H54 (cell line): ENCODE data around the gene SUPT6H.

Experiments
- DNase-seq: peaks from one replicate; pipeline ENCODE4 v3.0.0; 2011; ENCODE audit warnings: low spot score, mixed read lengths; ENCODE audit not compliant: insufficient read length
- FAIRE-seq: peaks from 3 replicates; lab custom pipeline; 2011; peaks lifted over from hg19 to GRCh38; lab: Jason Lieb, UNC
- POLR2A ChIP-seq: IDR thresholded peaks from 2 replicates; pipeline ENCODE4 v1.6.1; 2011; ENCODE audit warnings: low read depth, mild to moderate bottlenecking, low read length

SUPT6H gene

DNA sequence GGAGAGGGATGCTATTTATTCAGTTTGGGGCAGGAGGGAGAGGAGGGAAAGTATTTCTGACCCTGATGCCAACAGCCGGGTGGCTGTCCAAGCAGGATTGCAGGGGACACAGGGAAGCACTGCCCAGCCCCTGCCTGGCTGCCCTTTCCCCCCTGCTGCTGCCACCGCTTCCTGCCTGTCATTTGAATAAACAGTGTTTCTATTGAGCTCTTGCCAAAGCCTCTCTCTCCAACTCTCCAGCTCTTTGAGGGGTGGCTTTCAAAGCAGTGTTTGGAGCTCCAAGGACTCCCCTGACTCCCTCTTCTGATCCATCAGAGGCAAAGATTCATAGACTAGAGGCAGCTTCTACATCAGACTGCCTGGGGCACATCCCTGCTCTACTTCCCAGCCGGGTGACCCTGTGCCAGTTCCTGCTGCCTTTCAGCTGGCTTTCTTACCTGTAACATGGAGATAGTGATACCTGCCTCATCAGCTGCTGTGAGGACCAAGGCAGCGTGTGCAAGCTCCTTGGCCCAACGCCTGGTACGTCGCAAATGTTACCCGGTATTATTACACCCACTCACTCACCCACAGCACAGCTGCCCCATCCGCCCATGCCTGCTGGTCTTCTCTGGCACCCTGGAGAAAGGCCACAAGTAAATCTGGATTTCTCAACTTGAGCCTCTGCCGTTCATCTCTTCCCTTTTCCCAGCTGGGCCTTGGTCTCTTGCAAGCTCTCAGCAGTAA is 40.2 kb downstream of the SUPT6H start:
- no peak for TF ChIP-seq POLR2A
- DNase-seq = no peak
- FAIRE-seq = no peak

DNA sequence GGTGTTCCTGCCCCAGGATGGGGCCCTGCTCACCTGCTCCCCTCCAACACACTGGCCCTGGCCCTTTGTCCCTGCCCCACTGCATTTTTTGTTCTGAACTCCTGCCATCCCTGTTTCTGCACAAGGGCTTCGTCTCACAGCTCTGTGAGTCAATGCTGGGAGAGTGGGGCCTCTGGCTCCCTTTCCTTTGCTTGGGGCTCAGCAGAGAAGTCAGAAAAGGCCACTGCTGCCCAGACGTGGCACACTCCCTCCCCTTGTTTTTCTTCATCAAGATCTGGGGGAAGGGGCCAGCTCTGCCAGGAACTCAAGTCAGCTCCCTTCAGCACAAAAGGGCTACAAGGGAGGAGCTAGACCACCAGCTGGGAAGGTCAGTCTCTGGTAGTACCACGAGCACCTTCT is 40.7 kb downstream of the SUPT6H start:
- DNase-seq (no peak), FAIRE-seq (no peak)
- no peak for TF ChIP-seq POLR2A

DNA sequence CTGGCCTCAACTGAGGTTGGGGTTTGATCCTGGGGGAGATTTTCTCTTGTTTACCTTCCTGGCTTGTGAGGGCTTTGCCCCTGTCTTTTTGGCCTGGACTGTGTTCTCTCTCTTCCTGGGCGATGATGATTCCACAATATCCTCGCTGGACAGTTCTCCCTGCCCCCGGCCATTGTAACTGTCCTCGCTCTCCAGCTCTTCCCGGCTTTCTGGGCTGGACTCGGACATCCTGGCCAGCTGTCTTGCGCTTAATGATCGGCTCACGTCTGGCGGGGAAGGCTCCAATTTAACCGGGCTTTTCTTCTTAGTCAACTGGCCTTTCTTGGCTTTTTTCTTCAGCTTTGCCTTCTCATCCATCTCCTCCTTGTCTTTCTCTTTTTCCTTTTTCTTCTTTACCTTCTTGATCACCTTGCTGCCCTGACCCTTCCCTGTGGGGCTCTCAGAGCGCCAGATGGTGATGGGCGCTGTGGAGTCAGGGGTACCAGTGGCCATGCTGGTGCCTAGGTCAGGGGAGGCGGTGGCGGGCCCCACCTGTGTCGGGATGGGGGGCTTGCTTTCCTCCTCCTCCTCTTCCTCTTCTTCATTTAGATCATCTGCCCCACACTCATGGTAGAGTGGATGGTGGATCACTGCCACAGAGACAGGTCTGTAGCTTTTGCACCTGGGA is 41.7 kb downstream of the SUPT6H start:
- FAIRE-seq (no peak), DNase-seq (no peak)
- TF ChIP-seq POLR2A = no peak

DNA sequence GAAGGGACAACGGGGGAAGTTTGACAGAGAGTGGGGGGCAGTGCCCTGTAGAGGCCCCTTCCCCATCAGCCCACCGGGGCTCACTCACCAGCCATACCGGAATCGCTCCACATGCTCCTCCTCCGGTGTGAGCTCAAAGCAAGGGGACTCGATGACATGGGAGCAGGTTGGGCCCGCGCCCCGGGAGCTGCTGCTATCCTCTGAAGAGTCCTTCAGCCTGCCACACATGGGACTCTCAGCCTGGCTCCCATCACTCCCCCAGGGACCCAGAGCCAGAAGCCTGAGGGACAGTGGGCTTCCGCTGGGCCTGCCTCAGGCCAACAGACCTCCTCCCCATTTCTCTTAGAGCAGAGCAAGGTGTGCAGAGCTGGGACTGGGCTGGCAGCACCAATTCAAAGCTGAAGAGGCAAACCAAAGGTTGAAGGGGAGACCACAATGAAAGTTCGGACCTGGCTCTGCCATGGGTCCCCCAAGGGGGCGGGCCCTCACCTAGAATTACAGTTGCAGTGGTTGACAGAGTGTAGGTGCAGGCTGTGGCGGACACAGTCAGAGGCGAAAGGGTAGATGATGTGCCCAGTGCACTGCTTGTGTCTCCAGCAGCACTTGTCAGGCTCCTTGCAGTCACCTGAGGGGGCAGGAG is 42.3 kb downstream of the SUPT6H start:
- DNase-seq (no peak), FAIRE-seq (no peak)
- TF ChIP-seq POLR2A = no peak

DNA sequence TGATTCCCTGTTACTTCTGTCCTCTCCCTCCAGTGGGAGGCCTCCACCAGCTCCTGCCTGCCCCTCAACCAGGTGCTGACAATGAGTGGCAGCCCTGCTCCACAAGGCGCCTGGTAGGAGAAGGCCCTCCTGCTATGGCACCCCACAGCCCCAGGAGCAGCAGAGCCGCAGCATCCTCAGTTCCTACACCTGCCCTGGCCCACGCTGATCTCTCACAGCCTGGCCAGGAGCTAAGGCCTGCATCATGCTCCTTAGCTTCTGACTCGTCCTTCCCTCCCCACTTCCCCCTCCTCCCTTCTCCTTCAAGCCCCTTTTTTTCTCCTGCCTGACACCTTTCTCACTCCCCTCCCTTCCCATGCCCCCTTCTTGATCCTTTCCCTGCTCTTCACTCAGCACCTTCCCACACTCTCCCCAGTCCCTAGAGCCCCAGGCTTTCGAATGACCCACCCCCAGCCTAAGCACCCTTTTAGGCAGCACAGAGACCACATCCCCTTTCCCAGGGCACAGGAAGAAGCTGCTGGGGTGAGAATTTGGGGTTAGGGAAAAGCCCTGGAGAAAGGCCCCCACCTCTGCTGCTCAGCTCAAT is 43.2 kb downstream of the SUPT6H start:
- no peak for DNase-seq
- no peak for TF ChIP-seq POLR2A
- no peak for FAIRE-seq

DNA sequence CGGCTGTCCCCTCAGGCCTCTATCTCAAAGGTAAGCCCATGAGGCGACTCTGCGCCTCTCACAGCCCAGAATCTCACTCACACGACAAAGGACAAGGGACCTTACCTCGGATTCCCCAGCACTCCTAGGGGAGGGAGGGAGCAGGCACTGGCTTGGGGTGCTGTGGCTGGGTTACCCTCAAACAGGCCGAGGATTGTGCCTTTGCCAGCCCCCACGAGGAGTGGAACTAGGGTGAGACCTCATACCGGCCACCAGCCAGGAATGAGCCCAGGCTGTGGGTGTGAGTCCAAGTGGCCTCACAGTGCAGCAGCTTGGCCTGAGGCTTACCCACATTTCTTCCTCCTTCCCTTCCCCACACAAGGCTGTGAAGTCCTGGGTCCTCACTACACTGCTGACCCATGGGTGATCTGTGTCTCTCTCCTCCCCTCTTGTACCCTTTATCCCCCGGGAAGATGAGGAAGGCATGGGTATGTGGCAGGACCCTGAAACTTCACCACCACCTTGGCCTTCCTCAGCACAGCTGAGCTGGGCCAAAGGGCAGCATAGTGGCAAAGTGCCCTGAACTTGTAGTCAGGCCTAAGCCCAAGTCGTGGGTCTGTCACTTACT is 43.8 kb downstream of the SUPT6H start:
- DNase-seq = no peak
- no peak for TF ChIP-seq POLR2A
- FAIRE-seq = no peak

DNA sequence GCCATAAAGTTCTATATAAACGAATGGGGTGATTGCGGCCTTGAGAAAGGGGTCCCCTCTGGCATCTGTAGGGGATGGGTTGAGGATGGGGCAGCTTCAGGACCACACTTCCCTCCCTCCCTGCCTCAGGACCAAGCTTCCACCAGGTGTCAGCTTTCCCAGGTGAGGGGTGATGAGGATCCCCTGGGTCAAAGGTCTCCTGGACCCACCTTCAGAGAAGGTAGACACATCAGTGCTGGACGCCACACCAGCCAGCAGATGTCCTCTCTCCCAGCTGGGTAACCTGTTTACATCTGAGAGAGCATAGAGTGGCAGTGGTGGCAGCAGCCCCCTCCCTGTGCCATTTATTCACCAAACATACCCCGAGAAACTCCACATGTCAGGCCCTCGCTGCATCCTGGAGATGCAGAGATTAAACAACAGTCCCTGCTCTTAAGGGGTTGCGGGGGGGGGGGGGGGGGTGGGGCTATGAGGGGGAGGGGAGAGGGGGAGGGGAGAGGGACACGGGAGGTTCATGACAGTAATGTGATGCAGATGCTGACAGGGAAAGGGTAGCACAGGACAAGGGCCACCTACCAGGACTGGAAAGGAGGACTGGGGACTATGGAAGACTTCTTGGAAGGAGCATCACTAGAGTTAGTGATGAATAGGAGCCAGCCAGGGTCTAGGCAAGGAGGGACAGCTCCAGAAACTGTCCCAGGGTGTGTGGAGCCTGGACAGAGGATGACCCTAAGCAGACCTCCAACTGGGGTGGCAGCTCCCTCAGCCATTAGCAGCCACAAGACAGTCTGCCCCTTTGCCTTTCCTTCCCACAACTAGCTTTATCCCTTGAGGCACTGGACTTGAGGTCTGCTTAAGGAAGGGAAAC is 44.7 kb downstream of the SUPT6H start:
- DNase-seq (no peak), FAIRE-seq (no peak)
- TF ChIP-seq POLR2A = no peak

DNA sequence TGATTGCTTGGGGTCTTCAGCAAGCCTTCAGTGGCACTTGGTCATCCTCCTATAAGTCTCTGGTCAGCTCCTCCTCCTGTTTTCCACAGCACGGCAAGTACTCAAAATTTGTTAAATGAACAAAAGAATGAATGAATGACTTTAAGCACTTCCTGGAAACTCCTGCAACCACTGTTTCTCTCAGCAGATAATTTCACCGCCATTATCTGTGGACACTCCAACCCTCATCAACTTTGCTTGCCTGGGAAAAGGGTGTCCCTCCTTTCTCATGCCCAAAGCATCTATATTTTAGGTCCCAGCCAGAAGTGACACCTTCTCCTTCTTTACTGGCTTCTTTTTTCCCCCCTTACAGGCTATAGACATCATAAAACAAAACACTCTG is 45.3 kb downstream of the SUPT6H start:
- DNase-seq = no peak
- TF ChIP-seq POLR2A = no peak
- FAIRE-seq = no peak

DNA sequence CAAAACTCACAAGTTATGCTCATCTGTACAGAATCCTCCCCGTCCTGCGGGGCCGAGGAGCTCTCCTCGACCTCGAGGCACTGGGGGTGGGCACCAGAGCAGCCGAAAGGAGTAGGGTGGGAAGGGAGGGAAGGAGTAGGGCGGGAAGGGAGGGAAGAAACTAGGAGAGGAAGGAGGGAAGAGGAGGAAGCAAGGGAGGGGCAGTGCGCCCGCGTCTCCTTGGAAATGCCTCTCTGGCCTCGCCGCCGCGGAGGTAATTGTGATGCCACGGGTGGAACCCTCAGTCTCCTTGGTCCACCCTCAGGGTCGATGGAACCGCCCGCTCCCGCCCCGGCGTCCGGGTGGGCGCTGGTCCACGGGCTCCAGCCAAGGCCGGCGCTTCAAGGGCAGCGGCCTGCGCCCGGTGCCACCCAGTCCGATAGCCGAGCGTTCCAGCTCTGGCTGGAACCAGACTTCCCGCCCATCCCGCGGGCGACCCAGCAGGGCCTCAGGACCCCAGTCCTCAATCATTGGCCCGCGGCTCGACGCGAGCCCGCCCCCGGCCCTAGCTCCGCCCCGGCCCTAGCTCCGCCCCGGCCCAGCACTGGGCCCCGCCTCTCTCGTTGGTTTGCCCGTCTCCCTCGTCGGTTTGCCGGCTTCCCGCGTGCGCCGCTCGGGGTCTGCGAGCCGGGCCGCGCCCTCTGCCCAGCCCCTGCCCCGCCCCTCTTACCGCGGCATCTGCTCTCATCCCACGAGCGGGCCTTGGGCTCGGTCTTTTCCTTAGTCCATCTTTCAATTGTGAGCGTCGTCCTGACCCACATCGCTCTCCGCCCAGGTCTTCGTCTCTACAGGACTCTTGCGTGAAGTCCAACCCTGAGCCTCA is 49.1 kb downstream of the SUPT6H start:
- peak; percentile 96 for TF ChIP-seq POLR2A
- DNase-seq (peak; percentile 98), FAIRE-seq (no peak)

DNA sequence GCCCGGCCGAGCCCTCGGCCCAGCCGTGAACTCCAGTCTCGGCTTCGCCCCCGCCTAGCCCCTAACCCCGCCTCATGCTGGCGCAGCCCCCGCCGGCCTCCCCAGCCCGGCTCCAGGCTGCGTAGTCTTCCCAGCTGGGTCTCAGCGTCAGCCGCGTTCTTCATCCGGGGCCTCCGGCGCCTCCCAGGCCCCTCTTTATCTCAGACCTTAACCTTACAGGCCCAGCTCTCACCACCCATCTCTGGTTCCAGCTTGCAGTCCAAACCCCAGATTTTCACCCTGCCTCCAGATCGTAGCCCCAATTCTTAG is 49.7 kb downstream of the SUPT6H start, which contains the start of gene PROCA1:
Gene PROCA1, minus strand, starts transcription at position 166 of the 309 bp plus-strand sequence. CDS start 228 bp downstream, outside the sequence.
- no peak for TF ChIP-seq POLR2A
- FAIRE-seq = no peak
- no peak for DNase-seq

DNA sequence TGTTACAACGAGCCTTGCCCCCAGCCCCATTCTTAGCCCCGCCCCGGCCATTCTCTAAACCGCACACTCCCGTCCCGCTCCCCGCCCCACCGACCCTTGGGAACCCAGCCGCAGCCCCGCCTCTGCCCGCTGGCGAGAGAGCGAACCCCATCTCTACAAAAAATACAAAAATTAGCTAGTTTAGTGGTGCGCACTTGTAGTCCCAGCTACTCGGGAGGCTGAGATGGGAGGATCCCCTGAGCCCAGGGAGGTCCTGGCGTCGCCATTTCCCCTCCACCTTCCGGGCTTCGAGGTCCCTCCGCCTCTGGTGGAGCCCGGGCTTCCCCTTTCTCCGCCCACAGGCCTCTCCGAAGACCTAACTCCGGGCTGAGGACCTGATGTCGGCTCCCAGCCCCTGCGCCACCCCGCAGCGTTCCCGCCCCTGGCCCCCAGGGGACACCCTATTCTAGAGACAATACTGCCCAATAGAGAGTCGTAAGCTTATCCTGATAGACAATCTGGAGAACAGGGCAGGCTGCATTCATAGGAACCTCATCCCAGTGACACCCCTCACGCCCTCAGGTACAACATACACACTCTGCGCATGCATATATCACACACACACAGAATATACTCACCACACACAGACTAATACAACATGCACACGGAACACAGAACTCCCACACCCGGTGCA is 50.2 kb downstream of the SUPT6H start:
- no peak for DNase-seq
- FAIRE-seq = no peak
- TF ChIP-seq POLR2A = no peak
